GM12878 (cell line): ENCODE results near the gene SLC30A7. TPM values are rescaled to one million over a fixed set of nuclear protein-coding genes. Genes with fewer than 3 reads are reported as not detected.

Source experiments
- ATF3 ChIP-seq: IDR thresholded peaks from 2 replicates; pipeline ENCODE4 v1.6.1; 2011; ENCODE audit warnings: low read depth, mild to moderate bottlenecking, low read length, moderate library complexity, borderline replicate concordance; ENCODE audit errors: extremely low read depth
- ATF7 ChIP-seq: fragments of 450-650 bp; IDR thresholded peaks from 2 replicates; pipeline ENCODE4 v1.6.1; 2016; ENCODE audit warnings: low read depth, mild to moderate bottlenecking
- BCL11A ChIP-seq: IDR thresholded peaks from 2 replicates; pipeline ENCODE4 v1.6.1; 2011; ENCODE audit warnings: low read depth, low read length
- CHD2 ChIP-seq: IDR thresholded peaks from 2 replicates; pipeline ENCODE4 v1.6.1; 2011; ENCODE audit warnings: low read depth, low read length, improper control_type of control experiment, borderline replicate concordance
- CHD4 ChIP-seq: fragments of 200-600 bp; sonication (generic); IDR thresholded peaks from 2 replicates; pipeline ENCODE4 v1.6.1; 2016; ENCODE audit warnings: mild to moderate bottlenecking
- CREB1 ChIP-seq: IDR thresholded peaks from 2 replicates; pipeline ENCODE4 v1.6.1; 2012; ENCODE audit warnings: low read depth, mild to moderate bottlenecking, inconsistent platforms
- E2F4 ChIP-seq: IDR thresholded peaks from 2 replicates; pipeline ENCODE4 v1.6.1; 2012; ENCODE audit warnings: low read depth, low read length, improper control_type of control experiment
- FOS ChIP-seq: IDR thresholded peaks from 3 replicates; pipeline ENCODE4 v1.6.1; 2011; ENCODE audit warnings: borderline replicate concordance; ENCODE audit not compliant: insufficient read length; ENCODE audit errors: extremely low read depth
- HDAC6 ChIP-seq: fragments of 200-600 bp; sonication (generic); IDR thresholded peaks from one replicate; pipeline ENCODE4 v1.8.0; 2017; ENCODE audit warnings: antibody characterized with exemption; ENCODE audit not compliant: unreplicated experiment
- IKZF2 ChIP-seq, 2 experiments: fragments of 450-650 bp; IDR thresholded peaks; 2 replicates each; pipeline ENCODE4 v1.6.1; 2017; ENCODE audit warnings: mild to moderate bottlenecking in 2 of 2, moderate library complexity in 2 of 2
- JUNB ChIP-seq: IDR thresholded peaks from 2 replicates; pipeline ENCODE4 v1.6.1; 2016; ENCODE audit warnings: antibody characterized with exemption, mild to moderate bottlenecking
- MEF2B ChIP-seq: fragments of 450-650 bp; IDR thresholded peaks from 2 replicates; pipeline ENCODE4 v1.6.1; 2018; ENCODE audit warnings: mild to moderate bottlenecking, moderate library complexity; ENCODE audit not compliant: partially characterized antibody, poor library complexity, severe bottlenecking
- NBN ChIP-seq: fragments of 450-650 bp; IDR thresholded peaks from 2 replicates; pipeline ENCODE4 v1.6.1; 2016
- NFIC ChIP-seq: IDR thresholded peaks from 2 replicates; pipeline ENCODE4 v1.6.1; 2012; ENCODE audit warnings: low read depth, mild to moderate bottlenecking, inconsistent platforms, low read length, moderate library complexity
- NR2C1 ChIP-seq: fragments of 450-650 bp; IDR thresholded peaks from 2 replicates; pipeline ENCODE4 v1.6.1; 2017; ENCODE audit warnings: antibody characterized with exemption, mild to moderate bottlenecking, moderate library complexity
- PAX5 ChIP-seq: IDR thresholded peaks from 2 replicates; pipeline ENCODE4 v1.6.1; 2011; ENCODE audit warnings: low read depth, low read length, borderline replicate concordance
- STAT1 ChIP-seq: fragments of 450-650 bp; conservative IDR thresholded peaks from 2 replicates; pipeline ENCODE4 v1.6.1; 2014; ENCODE audit warnings: antibody characterized with exemption, mild to moderate bottlenecking
- TCF3 ChIP-seq: IDR thresholded peaks from 2 replicates; pipeline ENCODE4 v1.6.1; 2012; ENCODE audit warnings: low read depth, mild to moderate bottlenecking, low read length, borderline replicate concordance; ENCODE audit not compliant: insufficient read depth
- YY1 ChIP-seq: IDR thresholded peaks from 2 replicates; pipeline ENCODE4 v1.6.1; 2011; ENCODE audit warnings: low read depth, mild to moderate bottlenecking, low read length
- ZBTB11 ChIP-seq: fragments of 450-650 bp; formaldehyde crosslinking; IDR thresholded peaks from 2 replicates; pipeline ENCODE4 v1.5.0; 2022; ENCODE audit warnings: mild to moderate bottlenecking, missing genetic modification characterization
- ZNF384 ChIP-seq: IDR thresholded peaks from 2 replicates; pipeline ENCODE4 v1.6.1; 2012; ENCODE audit warnings: low read depth, mild to moderate bottlenecking, low read length, improper control_type of control experiment, borderline replicate concordance
- ZNF592 ChIP-seq: fragments of 450-650 bp; IDR thresholded peaks from 2 replicates; pipeline ENCODE4 v1.6.1; 2017; ENCODE audit warnings: mild to moderate bottlenecking, moderate library complexity
- polyA plus RNA-seq, 11 experiments: library from polyadenylated mRNA; depleted of rRNA in 4 of 11; unstranded in 6 of 11; stranded (reverse) in 5 of 11; fragments of >200 nt; fragmentation: Nextera tagmentation in 4 of 11; fragmentation: Illumina TruSeq in 1 of 11; extraction: Ambion mirVana in 4 of 11; extraction: Trizol in 1 of 11; gene quantifications; 1 replicate in 1 of 11; 2 replicates in 10 of 11; pipeline versions ENCODE4 v1.2.1 to v1.2.3, GENCODE V29; 2011 to 2016; ENCODE audit warnings: inconsistent platforms in 2 of 11, missing spikeins in 2 of 11, low read depth in 1 of 11
- total RNA-seq, 4 experiments: library from RNA; depleted of rRNA in 3 of 4; stranded (reverse); fragments of >200 nt in 3 of 4; fragmentation: Illumina TruSeq in 1 of 4; extraction: Trizol in 1 of 4; gene quantifications; 2 replicates each; pipeline versions ENCODE4 v1.2.1 to v1.2.3, GENCODE V29; 2013 to 2021

The SLC30A7 gene
- total and polyA plus RNA-seq, 10 of the 15 experiments (the other 5 are each of a cell fraction or from before 2014, with no cell fraction given), result 4.4 to 23.3 (median 16.9) TPM

- TF ChIP-seq CHD4 (no peak), ATF7 (no peak), ZNF384 (no peak), ZNF592 (no peak), YY1 (peak; percentile 40), CREB1 (peak; percentile 89), STAT1 (no peak), BCL11A (no peak), MEF2B (no peak), NR2C1 (peak; percentile 95), E2F4 (no peak), NFIC (0 out of 2 replicates have a peak, but pooled peaks have one; percentile 60), NBN (0 out of 2 replicates have a peak, but pooled peaks have one; percentile 58), ATF3 (no peak), PAX5 (no peak), ZBTB11 (no peak), JUNB (no peak), TCF3 (no peak), IKZF2 (IDR thresholded peaks at IDR 0.05) (peak; percentile 92 to 94), CHD2 (no peak), FOS (no peak), HDAC6 (no peak)
These were observed 1.0 kb upstream of the SLC30A7 start, which contains the start of gene EXTL2 (continued) for GRCh38 chr1:100894603-100895539.
